ENCODE data around the gene OOSP2. TPM values are rescaled to one million over a fixed set of nuclear protein-coding genes. Genes with fewer than 3 reads are reported as not detected.

OOSP2 gene
- total RNA-seq, 3 donors from 2014 or later = not detected

GRCh38 chr11:60088364-60088763 is 48.2 kb downstream of the OOSP2 start, which contains the start of gene MS4A2:
Gene MS4A2, plus strand, starts transcription at chr11:60088664. Its CDS starts 102 bp downstream, at chr11:60088766.
- no peak within 1 kb of the TSS for H3K27ac ChIP-seq
- no peak for DNase-seq (ENCODE audit: low spot score in 2 of 2)
- no peaks in the 10 kb centered on the region for H3K9me3 ChIP-seq
- intact Hi-C loops (cut with DNase I; ENCODE audit: low total_unique reads) = no loop called here
- no peaks in the 10 kb centered on the region for H3K27me3 ChIP-seq
- no peak within 1 kb of the TSS for H3K4me3 ChIP-seq
- no peaks in the 10 kb centered on the region for H3K4me1 ChIP-seq
- H3K36me3 ChIP-seq = no peaks in the 10 kb centered on the region
- no peak for TF ChIP-seq CTCF (IDR thresholded peaks at IDR 0.05)
- no peak for TF ChIP-seq POLR2AphosphoS5 (IDR thresholded peaks at IDR 0.05)
- no peak for TF ChIP-seq POLR2A (IDR thresholded peaks at IDR 0.05)

- no peak for TF ChIP-seq POLR2A (IDR thresholded peaks at IDR 0.05)
- no peak for TF ChIP-seq POLR2AphosphoS5 (IDR thresholded peaks at IDR 0.05)
- no peak for TF ChIP-seq CTCF (IDR thresholded peaks at IDR 0.05)
- H3K4me3 ChIP-seq = no peak overlapping the region
- no peak for DNase-seq (ENCODE audit: low spot score in 2 of 2)
- H3K27ac ChIP-seq = no peak overlapping the region
- no peaks in the 10 kb centered on the region for H3K4me1 ChIP-seq
- peaks cover 0 to 4% of the 10 kb centered on the region in 2 donors for H3K27me3 ChIP-seq
- intact Hi-C loops (cut with DNase I; ENCODE audit: low total_unique reads) = no loop called here
- H3K9me3 ChIP-seq = no peaks in the 10 kb centered on the region
- no peaks in the 10 kb centered on the region for H3K36me3 ChIP-seq
These were observed 55.4 kb downstream of the OOSP2 start for GRCh38 chr11:60095477-60096120.

GRCh38 chr11:60097189-60097588 is 57.0 kb downstream of the OOSP2 start:
- Histone ChIP-seq H3K27me3 (peaks cover 0 to 4% of the 10 kb centered on the region in 2 donors), H3K9me3 (no peaks in the 10 kb centered on the region), H3K4me1 (no peaks in the 10 kb centered on the region), H3K36me3 (no peaks in the 10 kb centered on the region), H3K4me3 (no peak overlapping the region), H3K27ac (no peak overlapping the region)
- no peak for DNase-seq (ENCODE audit: low spot score in 2 of 2)
- TF ChIP-seq POLR2A (IDR thresholded peaks at IDR 0.05) (no peak), CTCF (IDR thresholded peaks at IDR 0.05) (no peak), POLR2AphosphoS5 (IDR thresholded peaks at IDR 0.05) (no peak)
- intact Hi-C loops (cut with DNase I; ENCODE audit: low total_unique reads) = no loop called here

Other genes with a start within 250 kb of the OOSP2 start
- gene MRPL16, start 229.6 kb upstream of the OOSP2 start, total RNA-seq = 10 to 100 TPM; 36.3 to 41.4 (median 37.4) TPM
- gene CBLIF, start 194.9 kb upstream of the OOSP2 start, total RNA-seq = not detected
- gene TCN1, start 173.9 kb upstream of the OOSP2 start, total RNA-seq = 100 to 1,000 TPM in 1 of 3 donors, 10 to 100 TPM in 1, not detected in 1; 45.6 to 112 TPM
- not detected for gene OOSP3, start 161.6 kb upstream of the OOSP2 start, total RNA-seq
- gene OOSP1, start 102.0 kb upstream of the OOSP2 start, total RNA-seq = not detected
- not detected for gene OOSP4A, start 76.4 kb upstream of the OOSP2 start, total RNA-seq
- not detected for gene OOSP4B, start 23.2 kb upstream of the OOSP2 start, total RNA-seq
- gene MS4A3, start 16.3 kb downstream of the OOSP2 start, total RNA-seq = not detected
- gene MS4A2, start 48.3 kb downstream of the OOSP2 start, total RNA-seq = 1 to 10 TPM in 1 of 3 donors, under 1 TPM in 2; 0.66 to 7.8 (median 0.73) TPM
- 100 to 1,000 TPM in 1 of 3 donors, 10 to 100 TPM in 2; 35.1 to 341 (median 68.9) TPM for gene MS4A6A, start 142.7 kb downstream of the OOSP2 start, total RNA-seq
- gene MS4A4E, start 202.7 kb downstream of the OOSP2 start, total RNA-seq = 10 to 100 TPM in 1 of 3 donors, 1 to 10 TPM in 1, under 1 TPM in 1; 0.66 to 14.9 (median 1.5) TPM
- 100 to 1,000 TPM in 1 of 3 donors, 10 to 100 TPM in 1, 1 to 10 TPM in 1; 9.8 to 174 (median 24.6) TPM for gene MS4A4A, start 240.3 kb downstream of the OOSP2 start, total RNA-seq